PC-9 (cell line): ENCODE results near the gene FOXP2.

ENCODE experiments used
- CTCF ChIP-seq: fragments of 200-600 bp; sonication (generic); conservative IDR thresholded peaks from 2 replicates; pipeline ENCODE4 v1.6.1; 2017; ENCODE audit warnings: mixed run types, antibody characterized with exemption, mild to moderate bottlenecking, moderate library complexity
- EZH2 ChIP-seq: fragments of 200-600 bp; sonication (generic); IDR thresholded peaks from 2 replicates; pipeline ENCODE4 v1.8.0; 2017; ENCODE audit warnings: antibody characterized with exemption, low read depth

DNA sequence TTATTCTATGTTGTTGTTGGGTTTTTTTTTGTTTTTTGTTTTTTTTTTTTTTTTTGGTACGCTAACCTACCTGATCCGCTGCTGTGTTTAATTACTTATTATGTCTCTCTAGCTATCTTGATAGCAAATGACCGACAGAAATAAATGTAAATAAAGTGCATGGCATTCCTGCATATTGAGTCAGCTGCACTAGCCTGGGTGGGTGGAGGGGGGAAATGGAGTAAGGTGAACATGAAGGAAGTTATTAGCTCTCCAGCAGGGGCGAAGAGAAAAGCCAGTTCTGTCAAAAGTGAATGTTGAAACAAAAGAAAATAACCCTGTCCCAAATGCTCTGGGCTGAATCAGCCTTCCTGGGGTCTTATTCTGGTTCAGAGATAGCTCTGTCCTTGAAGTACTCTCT lies 296.6 kb downstream of the FOXP2 start:
- no peak for TF ChIP-seq EZH2
- TF ChIP-seq CTCF, result no peak
